Measurements from ENCODE around the gene NXT1. TPM values are rescaled to one million over a fixed set of nuclear protein-coding genes. Genes with fewer than 3 reads are reported as not detected.
A peak's percentile ranks its signal among the peaks of the same experiment; 100 is the strongest.

Gene NXT1
- polyA plus RNA-seq, 1 donor, result 17.2 TPM

DNA sequence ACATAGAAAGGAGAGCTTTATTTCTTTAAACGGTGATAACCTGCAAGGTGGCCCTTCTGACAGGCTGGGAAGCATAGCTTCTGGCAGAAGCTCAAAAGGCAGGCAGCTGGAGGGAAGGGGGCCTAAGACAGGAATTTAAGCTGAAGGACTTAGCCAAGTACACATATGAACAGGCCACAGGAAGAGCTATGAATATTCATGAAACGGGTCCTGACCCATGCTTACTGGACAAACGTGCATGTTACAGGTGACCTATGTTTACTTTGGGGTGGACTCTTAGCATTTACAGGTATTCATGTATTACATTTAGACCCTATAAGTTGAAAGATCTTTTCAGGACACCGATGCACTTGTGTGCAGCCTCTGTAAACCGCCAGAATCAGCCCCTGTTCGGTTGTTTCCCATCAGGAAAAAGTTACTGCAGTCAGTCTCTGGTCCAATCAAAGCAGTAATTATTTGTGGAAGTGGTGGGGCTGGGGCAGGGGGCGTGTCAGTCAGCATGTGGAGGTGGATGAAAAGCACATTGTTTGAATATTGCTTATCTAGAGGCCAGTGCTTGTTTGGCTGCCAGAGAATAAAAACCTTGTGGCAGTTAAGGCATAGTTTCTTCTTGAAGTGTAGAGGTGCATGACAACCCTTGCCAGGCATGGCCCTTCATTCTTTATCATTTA lies 8.5 kb downstream of the NXT1 start:
- no peak for DNase-seq

- DNase-seq, result no peak
Measured at GRCh38 chr20:23360531-23360930, 9.9 kb downstream of the NXT1 start.

DNA sequence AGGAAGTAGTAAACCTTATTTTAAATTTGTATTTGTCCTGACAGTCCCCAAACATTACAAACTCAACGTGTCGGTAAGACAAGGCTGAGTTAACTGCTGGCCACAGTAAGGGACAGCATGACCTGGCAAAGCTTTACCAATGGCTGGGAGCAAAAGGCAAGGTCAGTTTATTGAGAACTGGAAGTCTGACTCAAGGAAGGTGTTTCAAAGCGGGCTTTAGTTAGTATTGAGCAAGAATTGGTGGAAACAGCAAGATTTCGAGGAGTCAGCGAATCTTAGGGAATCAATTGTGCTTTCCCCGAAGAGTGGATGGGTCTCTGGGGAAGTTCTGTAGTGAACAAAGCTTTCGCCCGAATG lies 10.5 kb downstream of the NXT1 start:
- peak; percentile 18 for DNase-seq

GRCh38 chr20:23361476-23362391 lies 11.1 kb downstream of the NXT1 start, which contains the start of gene GZF1:
Gene GZF1, plus strand, starts transcription at chr20:23362182. Its CDS starts 2,202 bp downstream, at chr20:23364384.
- DNase-seq, result peak; percentile 97

GRCh38 chr20:23362392-23363256 lies 12.0 kb downstream of the NXT1 start:
- peak; percentile 18 for DNase-seq

- no peak for DNase-seq
Measured at GRCh38 chr20:23363257-23363649, 12.7 kb downstream of the NXT1 start.

DNA sequence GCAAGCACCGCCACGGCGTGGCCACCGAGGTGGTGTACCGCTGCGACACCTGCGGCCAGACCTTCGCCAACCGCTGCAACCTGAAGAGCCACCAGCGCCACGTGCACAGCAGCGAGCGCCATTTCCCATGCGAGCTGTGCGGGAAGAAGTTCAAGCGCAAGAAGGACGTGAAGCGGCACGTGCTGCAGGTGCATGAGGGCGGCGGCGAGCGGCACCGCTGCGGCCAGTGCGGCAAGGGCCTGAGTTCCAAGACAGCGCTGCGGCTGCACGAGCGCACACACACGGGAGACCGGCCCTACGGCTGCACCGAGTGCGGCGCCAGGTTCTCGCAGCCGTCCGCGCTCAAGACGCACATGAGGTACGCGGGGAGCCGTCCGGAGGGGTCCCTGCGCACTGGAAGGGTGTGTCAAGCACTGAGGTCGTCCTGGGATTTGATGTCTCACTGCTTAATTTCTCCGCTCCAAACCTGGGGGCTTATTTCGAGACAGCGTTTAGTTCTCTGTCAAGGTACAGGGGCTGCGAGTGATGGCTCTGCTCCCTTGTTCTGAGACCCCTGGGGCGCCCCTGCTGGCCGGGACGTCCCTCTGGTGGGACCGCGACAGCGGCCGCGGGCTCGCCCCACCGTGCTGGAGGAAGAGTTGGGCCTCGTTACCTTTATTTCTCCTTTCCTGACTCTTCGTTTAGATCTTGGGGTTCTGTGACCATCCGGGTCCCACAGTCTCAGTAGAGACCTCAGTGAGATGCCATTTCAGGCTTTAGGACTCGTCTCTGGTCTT lies 15.0 kb downstream of the NXT1 start:
- no peak for DNase-seq

DNA sequence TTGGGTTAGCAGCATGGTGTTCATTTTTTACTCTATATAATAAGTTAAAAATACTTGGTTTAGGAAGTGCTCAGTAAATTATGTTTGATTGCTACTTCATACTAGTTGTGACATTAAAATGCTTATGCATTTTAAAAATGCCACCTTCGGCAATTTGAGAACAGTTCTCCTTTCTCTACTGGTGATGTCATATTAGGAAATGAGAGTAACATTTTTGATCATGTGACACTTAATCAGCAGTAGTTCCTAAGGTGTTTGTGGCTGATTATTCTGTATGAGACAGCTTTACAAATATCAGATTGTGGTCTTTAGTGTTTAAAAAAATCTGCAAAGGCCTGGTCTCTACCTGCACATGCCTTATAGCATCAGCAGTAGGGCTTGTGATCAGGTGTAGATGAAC lies 15.8 kb downstream of the NXT1 start:
- DNase-seq, result no peak

DNA sequence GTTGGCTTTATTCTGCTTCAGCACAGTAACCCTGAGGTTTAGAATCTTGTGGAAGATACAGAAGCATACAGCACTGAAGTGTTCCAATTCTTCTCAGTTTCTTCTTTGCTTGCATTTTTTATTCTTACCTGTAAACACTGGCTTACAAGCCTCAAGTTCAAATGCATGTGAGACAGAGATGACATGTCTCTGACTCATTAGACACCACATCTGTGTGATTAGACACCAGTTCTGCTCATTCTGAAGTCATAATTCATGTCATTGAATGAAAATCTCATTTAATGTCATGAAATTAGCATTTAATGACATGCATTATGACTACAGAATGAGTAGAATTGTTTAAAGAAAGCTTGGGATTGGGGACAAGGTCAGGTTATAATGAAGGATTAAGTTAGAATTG lies 17.2 kb downstream of the NXT1 start:
- DNase-seq, result no peak

DNA sequence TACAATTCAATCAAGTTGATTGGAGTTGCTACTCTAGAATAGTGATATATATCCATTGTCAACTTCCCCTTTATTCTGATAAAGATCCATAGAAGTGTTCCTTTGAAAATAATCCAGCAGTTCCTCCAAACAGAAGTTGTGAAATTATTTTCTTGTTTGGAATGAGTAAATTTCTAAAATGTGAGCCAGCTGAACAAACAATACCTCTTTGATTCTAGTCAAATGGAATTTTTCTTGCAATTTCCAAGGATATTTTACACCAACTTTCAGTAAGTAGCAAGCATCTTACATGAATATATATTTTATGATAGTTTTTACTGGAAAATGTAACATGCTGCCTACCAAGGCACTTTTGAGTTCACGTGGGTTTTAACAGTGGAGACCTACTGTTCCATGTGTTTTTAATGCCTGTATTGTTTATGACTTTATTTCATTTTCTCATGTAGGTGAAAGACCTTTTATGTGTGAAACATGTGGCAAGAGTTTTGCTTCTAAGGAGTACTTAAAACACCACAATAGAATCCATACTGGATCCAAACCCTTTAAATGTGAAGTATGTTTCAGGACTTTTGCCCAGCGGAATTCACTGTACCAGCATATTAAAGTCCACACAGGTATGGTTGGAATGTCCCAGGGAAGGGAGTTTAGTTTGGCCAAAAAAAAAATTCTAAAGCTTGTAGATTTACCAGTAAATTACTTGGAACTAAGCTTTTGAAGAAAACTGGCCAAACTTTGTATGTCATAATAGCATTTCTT lies 17.9 kb downstream of the NXT1 start:
- DNase-seq, result no peak

DNA sequence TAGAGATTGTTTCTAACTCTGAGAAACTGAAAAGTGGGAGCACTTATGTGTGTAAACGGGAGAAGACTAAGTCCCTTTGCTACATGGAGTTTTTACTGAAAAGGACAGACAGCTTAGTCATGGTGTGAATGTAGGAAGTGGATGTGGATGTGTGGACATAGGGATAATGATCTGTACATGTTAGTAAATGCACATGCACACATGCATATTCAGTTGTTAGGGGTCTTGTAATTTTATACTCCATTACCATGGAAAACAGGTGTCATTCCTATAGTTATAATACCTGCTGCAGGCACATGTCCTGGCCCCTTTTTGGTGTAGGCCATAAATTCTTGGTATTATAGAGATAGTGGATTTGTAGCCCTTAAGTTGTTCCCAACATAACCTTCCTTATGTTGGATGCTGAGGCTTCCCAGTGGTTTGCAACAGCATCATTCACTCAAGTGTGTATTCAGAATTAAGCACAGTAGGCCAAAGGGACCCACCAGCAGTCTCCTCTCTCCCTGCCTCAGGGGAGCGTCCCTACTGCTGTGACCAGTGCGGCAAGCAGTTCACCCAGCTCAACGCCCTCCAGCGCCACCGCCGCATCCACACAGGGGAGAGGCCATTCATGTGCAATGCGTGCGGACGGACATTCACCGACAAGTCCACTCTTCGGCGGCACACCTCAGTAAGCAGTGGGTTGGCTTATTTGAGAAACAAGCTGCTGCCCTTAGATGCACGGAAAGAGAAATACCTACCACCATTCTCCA lies 18.7 kb downstream of the NXT1 start:
- DNase-seq, result no peak

- DNase-seq, result no peak
Measured at GRCh38 chr20:23370274-23370673, 19.7 kb downstream of the NXT1 start.

DNA sequence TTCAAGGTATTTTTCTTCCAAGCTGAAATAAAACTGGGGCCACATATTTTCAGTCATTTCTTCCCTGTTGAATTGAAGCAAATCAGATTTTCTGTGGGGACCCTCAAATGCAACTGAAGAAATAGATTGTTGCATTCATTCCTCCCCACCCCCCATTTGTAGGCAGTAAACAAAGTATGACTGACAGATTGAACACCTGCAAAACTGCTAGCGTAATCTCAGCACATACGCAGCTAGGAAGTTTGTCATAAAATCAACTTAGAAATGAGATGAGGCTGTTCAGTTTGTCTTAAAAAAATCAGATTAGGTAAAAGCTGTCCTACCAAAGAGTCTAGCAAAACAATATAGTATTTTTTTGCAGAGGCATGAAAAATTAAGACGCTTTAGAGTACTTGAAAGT lies 20.3 kb downstream of the NXT1 start:
- DNase-seq, result no peak

GRCh38 chr20:23371496-23371895 lies 20.9 kb downstream of the NXT1 start:
- no peak for DNase-seq

DNA sequence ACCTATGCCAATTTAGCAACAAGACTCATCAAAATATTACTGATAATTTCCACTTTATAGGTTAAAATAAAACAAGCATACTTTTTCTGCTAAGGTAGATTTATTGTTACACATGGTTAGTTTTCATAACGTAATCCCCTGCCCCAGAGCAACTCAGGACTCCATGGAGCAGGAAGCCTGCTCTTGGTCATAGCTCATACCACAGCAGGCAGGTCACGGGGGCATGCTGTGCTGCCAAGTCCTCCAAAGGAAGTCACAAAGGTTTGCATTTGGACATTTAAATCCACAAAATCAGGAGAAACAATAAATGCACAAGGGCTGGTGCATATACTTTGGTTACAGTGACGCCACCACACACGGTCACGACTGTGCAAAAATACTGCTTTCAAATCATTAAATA lies 23.9 kb downstream of the NXT1 start:
- no peak for DNase-seq

GRCh38 chr20:23375827-23376226 lies 25.2 kb downstream of the NXT1 start:
- no peak for DNase-seq

DNA sequence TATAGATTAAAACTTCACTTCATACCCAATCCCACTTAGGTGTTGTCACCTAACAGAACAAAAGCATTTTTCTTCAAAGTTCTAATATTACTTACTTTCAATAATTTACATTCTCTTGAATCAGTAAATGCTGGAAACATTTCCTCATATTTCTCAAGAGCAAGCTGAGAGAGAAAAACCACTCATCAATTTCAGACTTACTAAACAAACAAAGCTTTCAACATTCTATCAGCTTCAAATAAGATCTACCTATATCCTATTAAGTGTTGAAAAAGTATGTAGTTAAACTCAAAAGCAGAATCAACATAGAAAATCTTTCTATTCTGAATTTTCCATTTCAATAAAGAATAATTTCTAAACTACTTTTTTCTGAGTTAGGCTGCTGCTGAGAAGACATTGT lies 29.2 kb downstream of the NXT1 start:
- DNase-seq, result no peak

- no peak for DNase-seq
Measured at GRCh38 chr20:23381876-23382275, 31.3 kb downstream of the NXT1 start.

GRCh38 chr20:23386304-23387117 lies 35.9 kb downstream of the NXT1 start:
- DNase-seq, result no peak

DNA sequence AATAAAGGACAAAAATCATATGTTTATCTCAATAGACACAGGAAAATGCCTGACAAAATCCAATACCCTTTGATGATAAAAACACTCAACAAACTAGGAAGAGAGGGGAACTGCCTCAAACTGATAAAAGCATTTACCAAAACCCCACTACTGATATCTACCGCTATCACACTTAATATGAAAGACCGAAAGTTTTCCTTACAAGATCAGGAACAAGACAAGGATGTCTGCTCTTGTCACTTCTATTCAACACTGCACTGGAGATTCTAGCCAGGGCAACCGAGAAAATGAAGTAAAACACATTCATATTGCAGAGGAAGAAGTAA lies 36.5 kb downstream of the NXT1 start:
- no peak for DNase-seq

Data from left kidney (tissue), 2 donors.